Vagina (tissue), 2 donors: ENCODE data around the gene SPATS1. TPM values are rescaled to one million over a fixed set of nuclear protein-coding genes. Genes with fewer than 3 reads are reported as not detected.

Source experiments
- DNase-seq, 2 donors: peaks; one replicate each; pipeline ENCODE4 v3.0.0-alpha.2; 2017; ENCODE audit errors: extremely low spot score in 2 of 2
- H3K27ac ChIP-seq: fragments of 200-600 bp; sonication (generic); one replicate; pipeline ENCODE4 v1.5.1; 2019
- H3K27me3 ChIP-seq: fragments of 200-600 bp; sonication (generic); one replicate; pipeline ENCODE4 v1.5.1; 2019
- H3K36me3 ChIP-seq, 2 donors: fragments of 200-600 bp; sonication (generic); one replicate each; pipeline ENCODE4 v1.5.1; 2017 to 2019
- H3K4me1 ChIP-seq: fragments of 200-600 bp; sonication (generic); one replicate; pipeline ENCODE4 v1.5.1; 2019
- H3K4me3 ChIP-seq, 2 donors: fragments of 200-600 bp; sonication (generic); 1 replicate in 1 of 2; 2 replicates in 1 of 2; pipeline ENCODE4 v1.5.1; 2016 to 2019
- H3K9me3 ChIP-seq: fragments of 200-600 bp; sonication (generic); one replicate; pipeline ENCODE4 v1.5.1; 2019
- CTCF ChIP-seq, 3 experiments: fragments of 450-650 bp in 2 of 3; fragments of 200-600 bp in 1 of 3; sonication (generic) in 1 of 3; IDR thresholded peaks; one replicate each; pipeline ENCODE4 v1.5.1; 2017 to 2019; ENCODE audit warnings: antibody characterized with exemption in 3 of 3, mild to moderate bottlenecking in 2 of 3, moderate library complexity in 2 of 3
- POLR2A ChIP-seq, 2 donors: fragments of 450-650 bp; IDR thresholded peaks; one replicate each; pipeline ENCODE4 v1.6.1; 2017; ENCODE audit warnings: antibody characterized with exemption in 2 of 2, mild to moderate bottlenecking in 2 of 2, moderate library complexity in 2 of 2
- POLR2AphosphoS5 ChIP-seq, 2 donors: sonication (generic); formaldehyde crosslinking; IDR thresholded peaks; one replicate each; pipeline ENCODE4 v1.9.0; 2017; ENCODE audit warnings: antibody characterized with exemption in 2 of 2, mild to moderate bottlenecking in 2 of 2, low read depth in 1 of 2; ENCODE audit not compliant: insufficient read depth in 1 of 2
- intact Hi-C: fragments of 100-400 bp; cut with DNase I; formaldehyde crosslinking; loops from one replicate; pipeline ENCODE4 v1.15.1; 2023
- total RNA-seq: library from RNA; depleted of rRNA; stranded (reverse); fragments of >200 nt; gene quantifications from one replicate; pipeline ENCODE4 v1.2.3, GENCODE V29; 2016

The SPATS1 gene
- total RNA-seq, 1 donor from 2014 or later = not detected

DNA sequence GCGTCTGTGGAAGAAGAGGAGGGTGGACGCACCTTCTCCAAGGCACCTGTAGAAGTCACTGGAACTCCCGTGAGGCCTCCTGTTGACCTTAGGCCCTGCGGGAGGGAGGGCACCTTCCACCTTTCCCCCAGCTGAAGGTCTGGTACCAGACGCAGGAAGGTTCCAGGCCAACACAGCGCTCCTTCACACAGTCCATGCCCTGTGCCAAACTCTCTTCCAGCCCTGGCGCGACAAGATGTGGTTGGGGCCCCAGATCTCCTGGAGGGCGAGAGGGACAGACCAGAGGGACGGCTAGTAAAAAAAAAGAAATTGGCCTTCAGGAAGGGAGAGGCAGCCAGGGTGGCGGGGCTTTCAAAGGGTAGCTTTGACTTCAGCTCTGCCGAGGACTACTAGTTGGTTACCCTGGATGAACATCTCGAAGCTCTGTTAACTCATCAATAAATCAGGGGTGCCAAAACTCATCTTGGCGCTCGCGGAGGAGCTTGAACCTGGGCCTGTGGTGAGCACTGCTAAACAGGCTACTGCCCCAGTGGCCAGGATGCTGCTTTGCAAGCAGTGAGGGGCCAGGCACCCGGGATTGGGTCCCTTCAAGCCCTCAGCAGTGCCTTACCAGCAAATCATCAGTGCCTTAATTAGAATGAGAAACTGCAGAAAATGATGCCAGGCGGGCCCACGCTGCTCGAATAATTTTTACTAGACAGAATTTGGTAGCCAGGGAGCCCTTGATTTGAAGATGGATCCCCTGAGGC is 44.2 kb upstream of the SPATS1 start:
- no peaks in the 10 kb centered on the region for H3K27me3 ChIP-seq
- DNase-seq = no peak
- no peak overlapping the region for H3K27ac ChIP-seq
- H3K4me3 ChIP-seq = peak overlapping the region in 1 of 2 donors; percentile 45
- intact Hi-C loops = no loop called here
- peaks cover 0 to 30% of the 10 kb centered on the region in 2 donors for H3K36me3 ChIP-seq
- TF ChIP-seq CTCF (IDR thresholded peaks at IDR 0.05) (no peak), POLR2A (IDR thresholded peaks at IDR 0.05) (no peak), POLR2AphosphoS5 (IDR thresholded peaks at IDR 0.05; ENCODE audit: insufficient read depth in 1 of 2, low read depth in 1 of 2) (no peak)
- peaks cover 17% of the 10 kb centered on the region for H3K4me1 ChIP-seq
- H3K9me3 ChIP-seq = no peaks in the 10 kb centered on the region

GRCh38 chr6:44298864-44299263 is 43.6 kb upstream of the SPATS1 start:
- intact Hi-C loops = no loop called here
- Histone ChIP-seq H3K4me3 (no peak overlapping the region), H3K27me3 (no peaks in the 10 kb centered on the region), H3K27ac (no peak overlapping the region), H3K4me1 (peaks cover 17% of the 10 kb centered on the region), H3K36me3 (peaks cover 0 to 37% of the 10 kb centered on the region in 2 donors), H3K9me3 (no peaks in the 10 kb centered on the region)
- no peak for DNase-seq
- TF ChIP-seq POLR2A (IDR thresholded peaks at IDR 0.05) (no peak), CTCF (IDR thresholded peaks at IDR 0.05) (no peak), POLR2AphosphoS5 (IDR thresholded peaks at IDR 0.05; ENCODE audit: insufficient read depth in 1 of 2, low read depth in 1 of 2) (no peak)

GRCh38 chr6:44300292-44300823 is 42.1 kb upstream of the SPATS1 start:
- intact Hi-C loops = no loop called here
- DNase-seq = no peak
- Histone ChIP-seq H3K36me3 (peaks cover 0 to 52% of the 10 kb centered on the region in 2 donors), H3K4me3 (no peak overlapping the region), H3K4me1 (peaks cover 17% of the 10 kb centered on the region), H3K27me3 (no peaks in the 10 kb centered on the region), H3K27ac (no peak overlapping the region), H3K9me3 (no peaks in the 10 kb centered on the region)
- TF ChIP-seq CTCF (IDR thresholded peaks at IDR 0.05) (no peak), POLR2A (IDR thresholded peaks at IDR 0.05) (no peak), POLR2AphosphoS5 (IDR thresholded peaks at IDR 0.05; ENCODE audit: insufficient read depth in 1 of 2, low read depth in 1 of 2) (no peak)

DNA sequence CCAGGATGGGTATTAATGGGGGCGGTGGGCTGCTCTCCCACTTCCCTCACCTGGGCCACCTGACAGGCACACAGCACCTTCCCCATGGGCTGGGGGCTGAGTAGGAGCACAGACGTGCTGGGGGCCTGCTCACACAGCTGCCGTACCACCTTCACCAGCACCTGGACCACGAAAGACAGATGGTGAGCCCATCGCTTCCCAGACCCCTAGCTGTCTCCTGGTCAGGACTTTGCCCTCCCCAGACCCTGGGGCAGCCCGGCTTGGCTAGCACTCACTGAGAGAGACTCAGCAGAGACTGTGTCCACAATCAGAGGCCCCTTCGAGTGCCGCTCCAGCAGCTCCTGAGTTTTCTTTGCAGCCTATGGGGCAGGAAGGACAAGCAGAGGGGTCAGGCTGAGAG is 41.3 kb upstream of the SPATS1 start:
- H3K9me3 ChIP-seq = no peaks in the 10 kb centered on the region
- H3K27me3 ChIP-seq = no peaks in the 10 kb centered on the region
- no peak for DNase-seq
- TF ChIP-seq POLR2A (IDR thresholded peaks at IDR 0.05) = no peak
- no peak for TF ChIP-seq POLR2AphosphoS5 (IDR thresholded peaks at IDR 0.05; ENCODE audit: insufficient read depth in 1 of 2, low read depth in 1 of 2)
- no peak for TF ChIP-seq CTCF (IDR thresholded peaks at IDR 0.05)
- H3K4me1 ChIP-seq = peaks cover 17% of the 10 kb centered on the region
- H3K27ac ChIP-seq = no peak overlapping the region
- intact Hi-C loops = no loop called here
- peaks cover 0 to 58% of the 10 kb centered on the region in 2 donors for H3K36me3 ChIP-seq
- H3K4me3 ChIP-seq = no peak overlapping the region
